PFSK-1 (cell line): Measurements from ENCODE around the gene KIAA1549.

Experiments used
- POLR2AphosphoS5 ChIP-seq: IDR thresholded peaks from 2 replicates; pipeline ENCODE4 v1.6.1; 2012; ENCODE audit warnings: low read depth, mild to moderate bottlenecking, control low read depth, low read length, moderate library complexity
- SIN3A ChIP-seq: IDR thresholded peaks from 2 replicates; pipeline ENCODE4 v1.6.1; 2012; ENCODE audit warnings: mild to moderate bottlenecking, low read length, moderate library complexity, borderline replicate concordance; ENCODE audit not compliant: insufficient read depth
- TF ChIP-seq, protein P1 (sequence below), 2 experiments: IDR thresholded peaks; 2 replicates each; pipeline versions ENCODE4 v1.6.1 to v1.8.0; 2011 to 2012; ENCODE audit warnings: low read depth in 2 of 2, low read length in 2 of 2, control low read depth in 1 of 2, inconsistent platforms in 1 of 2, mild to moderate bottlenecking in 1 of 2, moderate library complexity in 1 of 2; ENCODE audit not compliant: insufficient read depth in 1 of 2

DNA sequence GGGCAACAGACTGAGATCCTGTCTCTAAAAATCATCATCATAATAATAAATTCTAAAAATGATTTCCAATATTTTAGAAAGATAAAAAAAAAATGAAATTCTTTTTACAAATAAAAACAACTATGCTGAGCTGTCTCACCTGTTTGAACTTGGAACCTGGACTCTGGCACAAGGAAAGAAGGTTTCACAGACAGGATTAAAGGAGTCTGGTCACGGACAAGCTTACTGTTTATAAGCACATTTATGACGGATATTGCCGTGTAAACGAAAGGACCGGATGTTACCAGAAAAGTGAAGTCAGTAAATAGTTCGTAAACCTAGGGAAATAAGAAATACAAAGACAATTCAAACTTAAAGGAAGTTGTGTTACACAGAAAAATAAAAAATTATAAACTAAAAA lies 70.2 kb downstream of the KIAA1549 start:
- TF ChIP-seq SIN3A (no peak), POLR2AphosphoS5 (no peak)
- TF ChIP-seq, protein P1, sequence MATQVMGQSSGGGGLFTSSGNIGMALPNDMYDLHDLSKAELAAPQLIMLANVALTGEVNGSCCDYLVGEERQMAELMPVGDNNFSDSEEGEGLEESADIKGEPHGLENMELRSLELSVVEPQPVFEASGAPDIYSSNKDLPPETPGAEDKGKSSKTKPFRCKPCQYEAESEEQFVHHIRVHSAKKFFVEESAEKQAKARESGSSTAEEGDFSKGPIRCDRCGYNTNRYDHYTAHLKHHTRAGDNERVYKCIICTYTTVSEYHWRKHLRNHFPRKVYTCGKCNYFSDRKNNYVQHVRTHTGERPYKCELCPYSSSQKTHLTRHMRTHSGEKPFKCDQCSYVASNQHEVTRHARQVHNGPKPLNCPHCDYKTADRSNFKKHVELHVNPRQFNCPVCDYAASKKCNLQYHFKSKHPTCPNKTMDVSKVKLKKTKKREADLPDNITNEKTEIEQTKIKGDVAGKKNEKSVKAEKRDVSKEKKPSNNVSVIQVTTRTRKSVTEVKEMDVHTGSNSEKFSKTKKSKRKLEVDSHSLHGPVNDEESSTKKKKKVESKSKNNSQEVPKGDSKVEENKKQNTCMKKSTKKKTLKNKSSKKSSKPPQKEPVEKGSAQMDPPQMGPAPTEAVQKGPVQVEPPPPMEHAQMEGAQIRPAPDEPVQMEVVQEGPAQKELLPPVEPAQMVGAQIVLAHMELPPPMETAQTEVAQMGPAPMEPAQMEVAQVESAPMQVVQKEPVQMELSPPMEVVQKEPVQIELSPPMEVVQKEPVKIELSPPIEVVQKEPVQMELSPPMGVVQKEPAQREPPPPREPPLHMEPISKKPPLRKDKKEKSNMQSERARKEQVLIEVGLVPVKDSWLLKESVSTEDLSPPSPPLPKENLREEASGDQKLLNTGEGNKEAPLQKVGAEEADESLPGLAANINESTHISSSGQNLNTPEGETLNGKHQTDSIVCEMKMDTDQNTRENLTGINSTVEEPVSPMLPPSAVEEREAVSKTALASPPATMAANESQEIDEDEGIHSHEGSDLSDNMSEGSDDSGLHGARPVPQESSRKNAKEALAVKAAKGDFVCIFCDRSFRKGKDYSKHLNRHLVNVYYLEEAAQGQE (IDR thresholded peaks at IDR 0.05; ENCODE audit: insufficient read depth in 1 of 2, low read depth in 2 of 2, low read length in 2 of 2) = no peak
